Stimulated activated CD4-positive, alpha-beta T cell treated with anti-CD3 and anti-CD28 coated beads, TNF-alpha, amount 100 ng/mL, for 24 hours (primary cell): Measurements from ENCODE around the gene SAPCD2.

ENCODE experiments used
- DNase-seq, 3 experiments: peaks; one replicate each; pipeline ENCODE4 v3.0.0-alpha.2; 2020; ENCODE audit warnings: low read depth in 3 of 3

The SAPCD2 gene

GRCh38 chr9:137018761-137019559 lies 51.4 kb downstream of the SAPCD2 start:
- DNase-seq, result no peak

- no peak for DNase-seq
These were observed 52.4 kb downstream of the SAPCD2 start for GRCh38 chr9:137017791-137018497.

DNA sequence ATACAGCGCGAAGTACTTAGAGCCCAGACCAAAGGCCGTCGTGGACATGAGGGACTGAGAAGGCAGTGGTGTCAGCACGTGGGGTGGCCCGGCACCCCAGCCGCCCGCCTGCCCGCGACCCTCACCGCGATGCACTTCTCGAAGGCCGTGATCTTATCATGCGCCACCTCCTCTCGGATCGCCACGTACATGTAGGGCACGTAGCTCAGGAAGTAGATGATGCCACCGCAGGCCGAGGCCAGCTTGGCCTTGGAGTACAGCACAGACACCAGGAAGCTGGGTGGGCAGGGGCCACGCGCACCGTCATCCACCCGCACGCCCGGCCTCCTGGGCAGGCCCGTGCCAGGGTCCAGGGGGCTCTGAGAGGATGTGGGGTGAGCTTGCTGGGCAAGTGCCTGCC lies 53.3 kb downstream of the SAPCD2 start:
- no peak for DNase-seq

GRCh38 chr9:137016436-137016835 lies 53.9 kb downstream of the SAPCD2 start:
- DNase-seq, result no peak

GRCh38 chr9:137015976-137016375 lies 54.4 kb downstream of the SAPCD2 start:
- no peak for DNase-seq

DNA sequence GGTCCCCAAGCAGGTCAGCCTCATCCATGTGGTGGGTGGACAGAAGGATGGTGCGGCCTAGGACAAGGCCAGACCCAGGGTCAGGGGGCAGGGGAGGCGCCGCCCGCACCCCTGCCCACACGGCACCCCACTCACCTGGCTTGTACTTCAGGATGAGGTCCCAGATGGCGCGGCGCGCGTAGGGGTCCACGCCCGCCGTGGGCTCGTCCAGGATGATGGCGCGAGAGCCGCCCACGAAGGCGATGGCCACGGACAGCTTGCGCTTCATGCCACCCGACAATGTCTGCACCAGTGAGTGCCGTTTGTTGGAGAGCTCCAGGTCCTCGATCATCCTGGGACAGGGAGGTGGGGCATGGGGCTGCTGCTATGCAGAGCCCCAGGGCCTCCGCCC lies 54.8 kb downstream of the SAPCD2 start:
- no peak for DNase-seq

DNA sequence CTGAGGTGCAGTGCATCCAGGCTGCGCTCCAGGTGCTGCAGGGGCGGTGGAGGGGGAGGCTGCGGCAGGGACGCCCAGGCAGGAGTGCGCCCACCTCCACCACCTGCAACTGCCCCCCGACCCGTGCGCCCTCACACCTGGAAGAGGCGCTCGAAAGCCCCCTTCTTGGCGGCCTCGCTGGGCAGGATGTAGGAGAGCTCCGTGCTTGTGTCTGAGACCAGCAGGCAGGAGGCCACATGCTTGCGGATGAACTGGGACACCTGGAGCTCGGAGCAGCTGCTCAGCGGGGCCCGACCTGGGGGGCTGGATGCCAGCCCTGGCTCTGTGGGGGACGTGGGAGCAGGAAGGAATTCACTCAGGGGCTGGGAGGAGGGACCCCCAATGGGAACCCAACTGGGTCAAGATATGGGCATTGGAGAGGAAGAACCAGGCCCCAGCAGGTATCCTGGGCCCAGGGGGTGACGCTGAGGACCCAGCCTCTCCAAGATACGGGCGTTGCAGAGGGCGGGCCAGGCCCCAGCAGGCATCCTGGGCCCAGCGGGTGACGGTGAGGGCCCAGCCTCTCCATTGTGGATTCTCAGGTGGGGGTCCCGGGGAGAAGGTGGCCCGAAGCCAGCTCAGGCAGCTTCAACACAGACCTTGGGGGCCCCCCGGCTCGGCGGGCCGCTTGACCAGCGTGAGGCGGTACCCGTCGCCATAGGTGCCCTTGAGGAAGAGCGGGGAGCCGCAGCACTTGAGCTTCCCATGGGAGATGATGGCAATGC lies 55.4 kb downstream of the SAPCD2 start:
- no peak for DNase-seq

- no peak for DNase-seq
These were observed 56.2 kb downstream of the SAPCD2 start for GRCh38 chr9:137014166-137014565.

DNA sequence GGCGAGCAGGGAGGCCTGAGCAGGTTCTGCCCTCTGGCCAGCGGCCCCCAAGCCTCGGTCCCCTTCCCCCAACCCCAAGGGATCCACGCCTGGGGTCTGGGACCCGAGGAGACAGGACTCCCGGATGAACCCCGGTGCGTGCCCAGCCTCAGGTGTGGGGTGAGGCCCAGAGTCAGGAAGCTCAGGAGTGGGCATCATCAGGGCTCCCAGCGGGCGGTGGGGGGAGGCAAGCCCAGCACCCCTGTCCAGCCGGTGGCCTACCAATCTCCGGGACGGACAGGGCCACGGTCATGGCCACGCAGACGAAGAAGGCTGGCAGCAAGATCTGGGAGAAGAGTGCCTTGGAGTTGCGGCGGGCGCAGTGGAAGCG lies 56.8 kb downstream of the SAPCD2 start:
- DNase-seq, result no peak

DNA sequence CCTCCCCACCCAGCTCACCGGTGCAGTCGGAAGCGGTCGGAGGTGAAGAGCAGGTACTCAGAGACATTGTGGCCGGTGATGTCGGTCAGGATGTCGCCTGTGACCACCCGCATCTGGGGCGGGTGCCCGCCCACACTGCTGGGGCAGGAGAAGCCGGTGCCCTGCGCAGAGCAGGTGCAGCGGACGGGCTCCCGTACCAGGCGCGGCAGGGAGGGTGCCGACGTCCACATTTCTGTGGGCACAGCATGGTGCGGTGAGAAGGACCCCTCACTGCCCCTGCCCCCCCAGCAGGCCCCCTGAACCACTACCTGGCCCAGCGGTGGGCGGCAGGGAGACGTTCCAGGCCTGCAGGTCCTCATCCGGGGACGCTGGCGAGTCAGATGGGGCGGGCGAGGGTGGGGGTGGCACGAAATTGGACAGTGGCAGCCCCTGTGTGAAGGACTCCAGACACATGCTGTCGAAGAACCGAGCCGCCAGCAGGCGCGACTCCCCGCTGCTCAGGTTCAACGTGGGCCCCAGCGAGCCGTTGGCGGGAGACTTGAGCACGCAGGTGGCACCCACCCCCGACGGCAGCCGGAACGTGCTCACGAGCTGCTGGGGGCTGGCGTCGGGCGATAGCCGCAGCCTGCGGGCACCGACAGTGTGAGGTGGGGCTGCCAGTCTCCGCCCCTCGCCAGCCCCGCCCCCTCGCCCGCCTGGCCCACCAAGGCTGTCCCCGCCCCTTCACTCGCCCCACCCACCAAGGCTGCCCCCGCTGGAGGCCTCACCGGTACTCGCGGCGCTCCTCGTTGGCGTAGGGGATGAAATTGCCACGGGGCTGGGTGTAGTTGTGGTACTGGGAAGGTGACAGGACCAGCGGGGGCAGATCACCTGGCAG lies 57.4 kb downstream of the SAPCD2 start:
- DNase-seq, result no peak
